Colon (tissue), 2 donors: ENCODE data around the gene CFAP52.
"Not testable (repeated sequence)": the region's sequence is repeated elsewhere in the genome, so short reads cannot be mapped to it uniquely, and the experiment has no call there.

ENCODE experiments used
- FAIRE-seq: peaks from 2 replicates; lab custom pipeline; 2012; peaks lifted over from hg19 to GRCh38; lab: Jason Lieb, UNC
- donor health status: control.
- donor health status: control.

The CFAP52 gene

GRCh38 chr17:9647014-9647413 is 70.6 kb downstream of the CFAP52 start:
- no peak for FAIRE-seq

GRCh38 chr17:9648521-9649110 is 72.2 kb downstream of the CFAP52 start:
- FAIRE-seq: no peak

GRCh38 chr17:9658593-9659211 is 82.3 kb downstream of the CFAP52 start:
- no peak for FAIRE-seq

GRCh38 chr17:9661027-9661426 is 84.6 kb downstream of the CFAP52 start:
- no peak for FAIRE-seq

GRCh38 chr17:9663511-9663910 is 87.1 kb downstream of the CFAP52 start:
- FAIRE-seq: not testable (repeated sequence)

- FAIRE-seq: no peak
These were observed 90.1 kb downstream of the CFAP52 start for GRCh38 chr17:9666461-9667050.

GRCh38 chr17:9668517-9668916 is 92.1 kb downstream of the CFAP52 start:
- FAIRE-seq: no peak

GRCh38 chr17:9669551-9670008 is 93.1 kb downstream of the CFAP52 start:
- no peak for FAIRE-seq

GRCh38 chr17:9670596-9670995 is 94.2 kb downstream of the CFAP52 start:
- no peak for FAIRE-seq

- no peak for FAIRE-seq
These were observed 95.1 kb downstream of the CFAP52 start for GRCh38 chr17:9671559-9671958.

- FAIRE-seq: no peak
These were observed 95.8 kb downstream of the CFAP52 start for GRCh38 chr17:9672266-9672665.

- FAIRE-seq: no peak
These were observed 96.2 kb downstream of the CFAP52 start for GRCh38 chr17:9672691-9673090.

GRCh38 chr17:9676084-9676483 is 99.6 kb downstream of the CFAP52 start:
- FAIRE-seq: no peak

GRCh38 chr17:9676820-9677310 is 100.4 kb downstream of the CFAP52 start:
- no peak for FAIRE-seq

- FAIRE-seq: no peak
These were observed 101.0 kb downstream of the CFAP52 start for GRCh38 chr17:9677411-9677810.

GRCh38 chr17:9677896-9678295 is 101.5 kb downstream of the CFAP52 start:
- FAIRE-seq: no peak

- no peak for FAIRE-seq
These were observed 108.6 kb downstream of the CFAP52 start for GRCh38 chr17:9684955-9685621.
